NCI-H1436 (cell line): ENCODE results near the gene SF3B3.
"Not testable (repeated sequence)": the region's sequence is repeated elsewhere in the genome, so short reads cannot be mapped to it uniquely, and the experiment has no call there.

ENCODE experiments used
- DNase-seq: peaks from one replicate; lab custom pipeline; 2025; lab: John Stamatoyannopoulos, UW

Gene SF3B3

DNA sequence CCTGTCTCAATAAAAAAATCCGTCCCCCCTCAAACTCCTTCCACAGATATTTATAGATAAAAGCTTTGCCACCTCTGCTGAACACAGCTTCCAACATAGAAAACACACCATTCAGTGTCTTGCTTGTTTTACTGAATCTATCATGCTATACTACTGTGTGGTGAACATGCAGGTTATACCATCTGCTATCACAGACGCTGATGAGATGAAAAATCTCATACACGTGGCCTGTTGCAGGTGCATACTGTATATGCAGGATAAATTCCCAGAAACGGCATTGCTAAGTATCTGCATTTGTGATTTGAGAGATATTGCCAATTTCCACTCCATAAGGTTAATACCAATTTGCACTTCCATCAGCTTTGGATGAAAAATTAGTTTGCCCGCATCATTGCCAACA is 92.3 kb downstream of the SF3B3 start:
- no peak for DNase-seq

- not testable (repeated sequence) for DNase-seq
Observed at GRCh38 chr16:70621864-70622263, 98.2 kb downstream of the SF3B3 start.
